ENCODE measurements around the gene RIN1. TPM values are rescaled to one million over a fixed set of nuclear protein-coding genes. Genes with fewer than 3 reads are reported as not detected.
A peak's percentile ranks its signal among the peaks of the same experiment; 100 is the strongest.
"Not testable (repeated sequence)": the region's sequence is repeated elsewhere in the genome, so short reads cannot be mapped to it uniquely, and the experiment has no call there.

RIN1 gene, protein sequence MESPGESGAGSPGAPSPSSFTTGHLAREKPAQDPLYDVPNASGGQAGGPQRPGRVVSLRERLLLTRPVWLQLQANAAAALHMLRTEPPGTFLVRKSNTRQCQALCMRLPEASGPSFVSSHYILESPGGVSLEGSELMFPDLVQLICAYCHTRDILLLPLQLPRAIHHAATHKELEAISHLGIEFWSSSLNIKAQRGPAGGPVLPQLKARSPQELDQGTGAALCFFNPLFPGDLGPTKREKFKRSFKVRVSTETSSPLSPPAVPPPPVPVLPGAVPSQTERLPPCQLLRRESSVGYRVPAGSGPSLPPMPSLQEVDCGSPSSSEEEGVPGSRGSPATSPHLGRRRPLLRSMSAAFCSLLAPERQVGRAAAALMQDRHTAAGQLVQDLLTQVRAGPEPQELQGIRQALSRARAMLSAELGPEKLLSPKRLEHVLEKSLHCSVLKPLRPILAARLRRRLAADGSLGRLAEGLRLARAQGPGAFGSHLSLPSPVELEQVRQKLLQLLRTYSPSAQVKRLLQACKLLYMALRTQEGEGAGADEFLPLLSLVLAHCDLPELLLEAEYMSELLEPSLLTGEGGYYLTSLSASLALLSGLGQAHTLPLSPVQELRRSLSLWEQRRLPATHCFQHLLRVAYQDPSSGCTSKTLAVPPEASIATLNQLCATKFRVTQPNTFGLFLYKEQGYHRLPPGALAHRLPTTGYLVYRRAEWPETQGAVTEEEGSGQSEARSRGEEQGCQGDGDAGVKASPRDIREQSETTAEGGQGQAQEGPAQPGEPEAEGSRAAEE
- 0.28 TPM for polyA plus RNA-seq

DNA sequence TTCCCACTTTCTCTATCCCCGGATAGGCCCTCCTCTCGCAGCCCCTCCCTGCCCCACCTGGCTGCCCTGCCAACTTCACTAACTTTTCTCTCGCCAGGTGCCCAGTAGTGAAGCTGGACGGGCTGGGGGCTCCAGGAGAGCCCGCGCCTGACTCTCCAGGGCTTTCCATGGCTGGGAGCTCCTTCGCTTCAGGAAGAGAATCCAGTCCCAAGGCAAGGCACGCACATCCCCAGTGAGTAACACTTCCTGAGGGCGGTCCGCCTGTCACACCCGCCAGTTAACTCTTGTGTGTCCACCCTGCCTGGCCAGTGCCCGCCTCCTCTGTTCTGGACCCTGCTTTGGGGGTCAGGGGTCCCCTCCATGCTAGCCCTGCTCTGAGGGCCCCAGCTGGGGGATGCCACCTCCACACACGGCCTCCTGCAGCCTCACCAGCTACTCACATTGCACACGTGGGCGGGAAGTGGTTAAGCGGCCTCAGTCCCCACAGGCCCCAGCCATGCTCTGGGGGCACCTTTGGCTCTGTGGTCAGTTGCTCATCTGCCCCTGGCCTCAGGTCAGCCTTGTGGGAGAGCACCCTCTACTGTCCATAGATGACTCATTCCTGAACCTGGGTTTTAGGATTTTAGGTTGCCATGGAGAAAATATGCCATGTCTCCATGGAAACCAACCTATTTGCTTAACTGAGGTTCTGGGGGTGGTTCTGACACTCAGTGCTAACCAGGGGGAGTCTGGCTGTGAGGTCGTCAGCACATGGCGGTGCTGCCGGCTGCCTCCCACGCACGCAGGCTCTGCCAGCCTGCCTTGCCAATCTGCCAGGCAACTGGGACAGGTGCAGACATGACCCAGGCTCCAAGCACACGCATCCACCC is at the start of gene RIN1:
Gene RIN1, minus strand, starts transcription at position 201 of the 869 bp plus-strand sequence. Its CDS starts 32 bp downstream, at position 169.
- Mint-ChIP-seq H3K4me1 (peaks cover 6 to 15% (median 11%) of the 10 kb centered on the region in 3 donors), H3K27me3 (peaks cover 5% of the 10 kb centered on the region), H3K4me3 (peak within 1 kb of the TSS; percentile 74 to 93 (median 84)), H3K27ac (peak within 1 kb of the TSS in 2 of 3 donors; percentile 39 to 46), H3K36me3 (no peaks in the 10 kb centered on the region), H3K9me3 (no peaks in the 10 kb centered on the region)

DNA sequence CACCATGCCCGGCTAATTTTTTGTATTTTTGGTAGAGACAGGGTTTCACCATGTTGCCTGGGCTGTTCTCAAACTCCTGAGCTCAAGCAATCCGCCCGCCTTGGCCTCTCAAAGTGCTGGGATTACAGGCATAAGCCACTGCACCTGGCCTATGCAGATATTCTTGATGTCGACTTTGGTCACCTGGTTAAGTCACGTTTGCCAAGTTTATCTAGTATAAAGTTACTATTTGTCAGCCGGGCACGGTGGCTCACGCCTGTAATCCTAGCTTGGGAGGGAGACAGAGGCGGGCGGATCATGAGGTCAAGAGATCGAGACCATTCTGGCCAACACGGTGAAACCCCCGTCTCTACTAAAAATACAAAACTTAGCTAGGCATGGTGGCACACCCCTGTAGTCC is 48.1 kb upstream of the RIN1 start:
- not testable (repeated sequence) for H3K27me3 Mint-ChIP-seq, H3K36me3 Mint-ChIP-seq, H3K4me3 Mint-ChIP-seq, H3K27ac Mint-ChIP-seq, H3K9me3 Mint-ChIP-seq
- H3K4me1 Mint-ChIP-seq = peaks cover 8 to 11% (median 10%) of the 10 kb centered on the region in 3 donors

DNA sequence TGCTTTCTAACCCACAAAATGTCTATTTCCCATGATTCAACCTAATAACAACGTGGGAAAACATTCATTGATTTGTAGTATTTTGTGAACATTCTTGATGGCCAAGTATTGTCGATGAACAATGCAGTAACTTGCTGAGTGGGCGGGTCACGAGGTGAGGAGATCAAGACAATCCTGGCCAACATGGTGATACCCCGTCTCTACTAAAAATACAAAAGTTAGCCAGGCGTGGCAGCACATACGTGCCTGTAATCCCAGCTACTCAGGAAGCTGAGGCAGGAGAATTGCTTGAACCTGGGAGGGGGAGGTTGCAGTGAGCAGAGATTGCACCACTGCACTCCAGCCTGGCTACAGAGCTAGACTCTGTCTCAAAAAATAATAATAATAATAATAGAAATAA is 44.0 kb upstream of the RIN1 start:
- H3K4me3 Mint-ChIP-seq = peak overlapping the region in 1 of 4 donors; percentile 37
- not testable (repeated sequence) for H3K9me3 Mint-ChIP-seq, H3K27me3 Mint-ChIP-seq, H3K4me1 Mint-ChIP-seq, H3K36me3 Mint-ChIP-seq
- peak overlapping the region in 1 of 3 donors; percentile 29 for H3K27ac Mint-ChIP-seq

DNA sequence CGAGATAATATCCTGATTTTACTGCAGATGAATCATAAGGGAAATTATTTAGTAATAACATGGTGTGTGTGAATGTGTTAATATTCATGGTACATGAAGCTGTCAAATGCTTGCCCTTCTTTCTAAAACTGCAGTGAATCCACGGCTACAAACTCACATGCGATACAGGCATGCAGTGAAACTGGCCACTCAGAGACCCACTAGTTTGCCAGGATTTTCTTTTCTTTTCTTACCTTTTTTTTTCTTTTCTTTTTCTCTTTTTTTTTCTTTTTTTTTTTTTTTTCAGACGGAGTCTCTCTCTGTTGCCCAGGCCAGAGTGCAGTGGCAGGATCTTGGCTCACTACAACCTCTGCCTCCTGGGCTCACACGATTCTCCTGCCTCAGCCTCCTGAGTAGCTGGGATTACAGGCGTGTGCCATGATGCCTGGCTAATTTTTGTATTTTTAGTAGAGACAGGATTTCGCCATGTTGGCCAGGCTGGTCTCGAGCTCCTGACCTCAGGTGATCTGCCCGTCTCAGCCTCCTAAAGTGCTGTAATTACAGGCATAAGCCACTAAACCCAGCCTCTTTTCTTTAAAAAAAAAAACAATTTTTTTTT is 37.6 kb upstream of the RIN1 start:
- H3K36me3 Mint-ChIP-seq, H3K9me3 Mint-ChIP-seq, H3K4me1 Mint-ChIP-seq, H3K27ac Mint-ChIP-seq, H3K27me3 Mint-ChIP-seq: not testable (repeated sequence)
- H3K4me3 Mint-ChIP-seq = peak overlapping the region in 2 of 4 donors; percentile 52 to 89

DNA sequence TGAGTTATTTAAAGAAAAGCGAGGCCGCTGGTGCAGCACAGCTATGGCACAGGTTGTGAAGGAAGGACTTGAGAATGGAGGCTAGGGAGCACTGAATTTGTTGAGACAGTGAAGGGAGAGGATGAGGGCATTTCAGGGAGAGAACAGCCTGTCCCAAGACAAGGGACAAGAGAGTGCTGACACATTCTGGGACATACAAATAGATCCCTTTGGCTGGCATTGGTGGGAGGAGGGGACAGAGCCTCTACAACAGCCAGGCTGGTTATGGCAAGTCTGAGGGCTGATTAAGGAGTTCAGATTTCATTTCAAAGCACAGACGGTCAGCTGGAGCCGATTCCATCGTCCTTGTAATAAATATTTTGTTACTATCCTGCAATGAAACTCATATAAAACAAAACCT is 37.0 kb upstream of the RIN1 start:
- H3K27me3 Mint-ChIP-seq = no peaks in the 10 kb centered on the region
- peaks cover 2% of the 10 kb centered on the region for H3K36me3 Mint-ChIP-seq
- H3K9me3 Mint-ChIP-seq = no peaks in the 10 kb centered on the region
- peak overlapping the region in 2 of 4 donors; percentile 52 to 89 for H3K4me3 Mint-ChIP-seq
- H3K27ac Mint-ChIP-seq = peak overlapping the region in 1 of 3 donors; percentile 32
- H3K4me1 Mint-ChIP-seq = peaks cover 0 to 7% (median 7%) of the 10 kb centered on the region in 3 donors

DNA sequence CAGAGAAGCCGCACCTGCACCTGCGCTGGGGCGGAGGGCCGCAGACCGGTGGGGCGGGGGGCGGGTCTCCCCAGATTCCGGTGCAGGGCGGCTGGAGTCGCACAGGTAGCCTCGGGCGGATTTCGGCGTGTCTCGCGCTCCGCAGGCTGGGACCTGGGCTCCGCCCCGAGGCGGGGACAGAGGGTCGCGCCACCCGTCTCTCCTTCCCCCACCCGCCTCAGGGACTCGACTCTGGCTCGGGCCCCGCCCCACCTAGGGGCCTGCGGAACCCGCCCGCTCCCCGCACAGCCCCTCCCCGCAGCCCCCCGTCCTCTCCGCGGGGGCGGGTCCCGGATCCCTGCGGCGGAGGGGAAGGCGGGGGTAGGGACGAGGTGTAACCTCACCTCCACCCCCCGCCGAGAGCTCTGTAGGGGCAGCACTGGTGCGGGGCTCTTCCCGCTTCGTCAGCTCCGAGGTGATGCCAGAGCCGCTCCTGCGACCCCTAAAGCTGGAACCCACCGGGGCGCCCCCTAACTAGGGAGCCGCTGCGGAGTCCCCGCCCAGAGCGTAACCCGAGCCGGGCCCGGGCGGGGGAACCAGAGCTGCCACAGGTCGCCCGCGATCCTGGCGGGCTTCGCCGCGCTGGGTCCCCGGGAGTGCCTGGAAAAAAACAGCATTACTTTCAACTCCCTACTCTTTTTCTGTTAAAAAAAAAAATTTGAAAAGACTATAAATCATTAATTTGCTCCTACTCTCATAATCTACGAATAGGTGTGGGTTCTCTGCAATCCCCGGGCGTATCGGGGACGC is 35.6 kb upstream of the RIN1 start, which contains the start of gene SLC29A2:
Gene SLC29A2, minus strand, starts transcription at position 134 of the 789 bp plus-strand sequence. CDS start 169 bp downstream, outside the sequence.
- Mint-ChIP-seq H3K9me3 (no peaks in the 10 kb centered on the region), H3K4me1 (peaks cover 0 to 7% (median 7%) of the 10 kb centered on the region in 3 donors)

DNA sequence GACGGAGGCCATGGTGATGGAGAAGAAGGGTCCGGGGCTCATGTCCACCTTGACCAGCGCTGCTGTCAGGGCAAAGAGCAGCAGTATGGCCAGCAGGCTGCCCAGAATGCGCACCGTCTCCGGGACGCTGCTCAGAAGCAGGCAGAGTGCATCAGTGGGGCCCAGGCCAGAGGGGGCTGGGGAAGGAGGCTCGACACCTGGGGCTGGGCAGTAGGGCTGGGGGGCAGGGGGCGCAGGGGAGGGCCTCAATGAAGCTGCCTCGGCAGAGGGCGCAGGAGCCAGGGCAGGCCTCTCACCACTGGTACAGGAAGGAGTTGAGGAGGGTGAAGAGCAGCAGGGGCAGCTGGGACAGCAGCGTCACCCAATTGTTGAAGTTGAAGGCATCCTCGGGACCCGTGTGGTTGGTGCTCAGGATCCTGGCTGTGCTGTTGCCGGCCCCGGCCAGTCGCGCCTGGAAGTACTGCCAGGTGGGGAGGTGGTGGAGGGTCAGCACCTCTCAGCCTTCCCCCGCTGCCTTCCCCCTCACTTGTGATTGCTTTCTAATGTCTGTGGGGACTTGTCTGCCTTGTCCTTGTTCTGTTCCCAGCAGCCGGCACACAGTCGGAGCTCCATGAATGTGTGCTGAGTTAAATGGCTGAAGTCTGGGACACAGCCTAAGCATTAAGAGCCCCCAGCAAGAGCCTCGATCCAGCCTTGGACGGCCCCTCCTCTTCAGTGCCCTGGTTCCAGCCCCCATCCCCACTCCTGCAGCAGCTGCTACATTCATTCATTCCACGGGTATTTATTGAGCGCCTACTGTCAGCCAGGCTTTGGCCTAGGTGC is 33.0 kb upstream of the RIN1 start:
- Mint-ChIP-seq H3K36me3 (peaks cover 3% of the 10 kb centered on the region), H3K4me1 (peaks cover 0 to 7% (median 7%) of the 10 kb centered on the region in 3 donors), H3K4me3 (peak overlapping the region in 3 of 4 donors; percentile 8 to 71 (median 44)), H3K9me3 (no peaks in the 10 kb centered on the region), H3K27me3 (no peaks in the 10 kb centered on the region), H3K27ac (peak overlapping the region in 2 of 3 donors; percentile 1 to 16)

More for the DNA sequence above, 35.6 kb upstream of the RIN1 start, which contains the start of gene SLC29A2:
- Mint-ChIP-seq H3K27ac (peak within 1 kb of the TSS; percentile 32 to 84 (median 53)), H3K4me3 (peak within 1 kb of the TSS; percentile 84 to 98 (median 93)), H3K36me3 (peaks cover 3% of the 10 kb centered on the region), H3K27me3 (no peaks in the 10 kb centered on the region)

DNA sequence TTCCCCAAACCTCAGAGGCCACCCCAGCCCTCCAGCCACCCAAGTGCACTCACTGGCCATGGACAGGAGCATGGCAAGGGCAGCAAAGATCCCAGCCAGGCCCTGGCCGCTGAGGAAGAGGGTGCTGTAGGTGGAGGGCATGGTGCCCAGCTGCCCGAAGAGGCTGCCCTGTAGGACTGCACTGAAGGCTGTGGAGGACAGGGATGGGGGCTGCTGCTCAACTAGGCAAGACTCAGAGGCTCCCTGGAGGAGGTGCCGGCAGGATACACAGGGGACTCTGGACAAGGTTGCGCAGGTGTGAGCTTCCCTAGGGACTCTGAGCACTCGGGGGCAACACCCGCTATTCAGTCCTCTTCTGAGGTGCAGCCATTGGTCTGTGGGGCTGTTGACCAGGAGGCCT is 32.2 kb upstream of the RIN1 start:
- Mint-ChIP-seq H3K4me1 (peaks cover 0 to 7% (median 7%) of the 10 kb centered on the region in 3 donors), H3K4me3 (peak overlapping the region in 1 of 4 donors; percentile 46), H3K27ac (no peak overlapping the region), H3K36me3 (peaks cover 3% of the 10 kb centered on the region), H3K9me3 (no peaks in the 10 kb centered on the region), H3K27me3 (no peaks in the 10 kb centered on the region)

DNA sequence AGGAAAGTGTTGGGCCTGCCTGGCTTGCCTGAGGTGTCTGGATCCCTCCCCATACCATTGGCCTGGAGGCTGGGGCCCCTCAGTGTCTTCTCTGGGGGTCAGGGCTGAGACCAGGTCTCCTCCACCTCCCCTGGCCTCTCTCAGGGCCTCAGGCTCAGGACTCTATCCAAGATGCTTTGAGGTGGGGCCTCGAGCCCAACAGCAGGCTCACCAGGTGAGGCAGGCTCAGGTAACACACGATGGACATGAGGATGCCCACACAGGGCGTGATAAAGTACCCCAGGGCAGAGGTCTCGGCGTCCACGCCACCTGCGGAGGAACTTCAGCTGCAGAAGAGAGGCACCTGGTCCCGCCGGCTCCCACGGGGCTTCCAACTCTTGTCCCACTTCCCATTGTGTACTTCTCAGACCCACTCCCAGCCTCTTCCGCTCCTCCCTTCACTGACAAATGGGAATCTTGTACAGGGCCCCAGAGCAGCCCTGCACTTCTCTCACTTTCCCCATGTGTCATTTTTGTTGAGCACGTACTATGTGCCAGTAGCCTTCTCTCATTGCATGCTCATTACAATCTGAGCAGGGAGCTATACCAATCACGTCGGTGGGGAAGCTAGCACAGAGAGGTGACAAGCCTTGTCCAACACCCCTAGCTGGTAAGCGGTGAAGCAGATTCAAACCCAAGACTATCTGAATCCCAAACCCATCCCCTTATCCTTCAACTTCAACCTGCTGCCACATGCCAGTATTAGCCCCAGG is 31.5 kb upstream of the RIN1 start:
- Mint-ChIP-seq H3K9me3 (no peaks in the 10 kb centered on the region), H3K36me3 (peaks cover 3% of the 10 kb centered on the region), H3K4me3 (peak overlapping the region in 1 of 4 donors; percentile 46), H3K4me1 (peaks cover 0 to 7% (median 5%) of the 10 kb centered on the region in 3 donors), H3K27ac (no peak overlapping the region), H3K27me3 (no peaks in the 10 kb centered on the region)

DNA sequence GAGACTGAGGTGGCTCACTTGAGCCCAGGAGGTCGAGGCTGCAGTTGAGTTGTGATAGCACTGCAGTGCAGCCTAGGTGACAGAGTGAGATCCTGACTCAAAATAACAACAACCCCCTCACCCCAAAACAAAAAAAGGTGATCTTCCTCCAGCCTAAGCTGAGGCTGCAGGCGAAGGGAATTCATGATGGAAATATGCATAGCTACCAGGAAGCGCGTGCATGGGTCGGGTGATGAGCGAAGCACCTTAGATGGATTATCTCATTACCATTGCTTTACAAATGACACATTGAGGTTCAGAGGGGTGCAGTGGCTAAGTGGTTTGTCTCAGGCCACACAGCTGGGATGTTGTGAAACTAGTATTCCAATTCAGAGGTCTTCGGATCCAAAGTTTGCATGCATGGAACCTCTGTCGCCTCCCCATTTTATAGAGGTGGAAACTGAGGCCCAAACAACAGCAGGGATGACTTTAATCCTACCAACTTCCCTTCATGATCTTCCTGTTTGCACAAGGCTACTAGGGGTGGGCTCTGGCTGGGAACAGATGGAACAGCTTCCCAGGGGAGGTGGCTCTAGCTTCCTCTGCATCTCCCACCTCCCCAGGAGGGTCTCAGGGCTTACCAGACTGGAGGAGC is 30.7 kb upstream of the RIN1 start:
- H3K27me3 Mint-ChIP-seq = no peaks in the 10 kb centered on the region
- H3K27ac Mint-ChIP-seq = no peak overlapping the region
- no peaks in the 10 kb centered on the region for H3K9me3 Mint-ChIP-seq
- peak overlapping the region in 1 of 4 donors; percentile 55 for H3K4me3 Mint-ChIP-seq
- H3K4me1 Mint-ChIP-seq = peaks cover 0 to 5% (median 4%) of the 10 kb centered on the region in 3 donors
- peaks cover 3% of the 10 kb centered on the region for H3K36me3 Mint-ChIP-seq

DNA sequence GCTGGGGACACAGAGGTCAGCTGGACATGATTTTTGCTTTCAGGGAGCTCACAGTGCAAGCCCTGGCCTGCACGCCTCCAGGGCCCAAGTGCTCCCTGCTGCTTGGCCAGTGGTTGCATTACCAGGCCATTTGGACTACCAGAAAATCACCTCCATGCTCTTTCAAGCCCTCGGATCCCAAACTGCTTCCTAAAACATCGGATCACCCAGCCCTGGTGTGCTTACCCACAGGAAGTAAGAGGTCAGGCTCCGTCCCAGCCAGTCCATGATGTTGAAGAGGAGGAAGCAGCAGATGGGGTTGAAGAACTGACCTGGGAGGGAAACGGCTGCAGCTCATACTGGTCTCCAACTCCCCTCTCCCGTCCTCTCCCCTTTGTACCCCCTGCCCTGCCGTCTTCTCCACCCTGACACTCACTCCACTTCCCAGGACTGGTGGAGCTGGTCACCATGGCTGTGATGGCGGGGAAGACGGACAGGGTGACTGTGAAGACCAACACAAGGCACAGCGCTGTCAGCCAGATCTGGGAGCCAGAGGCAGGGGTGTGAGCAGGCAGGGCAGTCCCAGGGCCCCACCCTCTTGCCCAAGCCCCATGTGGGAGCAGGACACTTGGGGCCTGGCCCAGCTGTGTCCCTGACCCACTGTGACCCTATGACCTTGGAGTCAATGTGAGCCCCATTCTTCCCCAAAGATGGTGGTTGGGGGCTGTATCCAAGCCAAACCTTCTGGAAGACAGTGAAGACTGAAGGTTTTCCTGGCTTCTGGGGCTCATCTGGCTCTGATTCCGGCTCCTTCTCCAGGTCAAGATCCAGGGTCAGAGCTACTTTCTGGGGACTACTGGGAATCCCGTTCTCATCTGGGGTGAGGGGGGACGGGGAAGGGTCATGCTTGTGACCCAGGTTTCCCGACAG is 29.7 kb upstream of the RIN1 start:
- no peak overlapping the region for H3K27ac Mint-ChIP-seq
- H3K4me3 Mint-ChIP-seq = no peak overlapping the region
- peaks cover 3% of the 10 kb centered on the region for H3K36me3 Mint-ChIP-seq
- no peaks in the 10 kb centered on the region for H3K9me3 Mint-ChIP-seq
- H3K27me3 Mint-ChIP-seq = no peaks in the 10 kb centered on the region
- H3K4me1 Mint-ChIP-seq = peaks cover 0 to 5% (median 4%) of the 10 kb centered on the region in 3 donors

Data from IgD-negative memory B cell (primary cell).